Fibroblast of pulmonary artery (primary cell): ENCODE results near the gene STK10.

Experiments
- DNase-seq: peaks from one replicate; pipeline ENCODE4 v3.0.0-alpha.2; 2010; ENCODE audit warnings: low read depth
- H3K4me3 ChIP-seq: replicated peaks from 2 replicates; pipeline ENCODE4 v1.5.1; 2011; ENCODE audit warnings: low read depth, mild to moderate bottlenecking, control low read depth, low read length, moderate library complexity
- CTCF ChIP-seq: IDR thresholded peaks from 2 replicates; pipeline ENCODE4 v1.5.1; 2011; ENCODE audit warnings: mild to moderate bottlenecking, control low read depth, low read length, inconsistent platforms; ENCODE audit errors: missing control alignments

The STK10 gene

GRCh38 chr5:172064766-172065165, 123.3 kb downstream of the STK10 start:
- DNase-seq, result no peak
- no peak for TF ChIP-seq CTCF
- H3K4me3 ChIP-seq, result no peak overlapping the region

DNA sequence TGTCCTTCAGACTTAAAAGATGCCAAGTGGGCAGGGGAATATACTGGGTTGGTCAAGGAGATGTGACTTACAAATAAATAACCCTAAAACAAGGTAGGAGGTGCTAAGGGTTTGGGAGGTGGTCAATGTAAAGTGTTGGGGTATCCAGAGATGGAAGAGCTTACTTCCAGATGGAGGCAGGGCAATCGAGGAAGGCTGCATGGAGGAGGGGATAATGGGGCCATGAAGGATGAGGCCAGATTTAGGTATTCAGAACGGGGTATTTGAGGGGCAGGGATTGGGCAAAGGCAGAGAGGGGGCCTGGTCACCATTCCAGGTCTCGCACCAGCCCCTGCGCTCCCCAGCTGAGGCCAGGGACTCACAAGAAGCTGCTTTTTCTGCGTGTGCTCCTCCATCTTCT, 123.7 kb downstream of the STK10 start:
- TF ChIP-seq CTCF, result no peak
- DNase-seq, result no peak
- H3K4me3 ChIP-seq, result no peak overlapping the region

GRCh38 chr5:172063463-172064235, 124.4 kb downstream of the STK10 start:
- DNase-seq, result no peak
- TF ChIP-seq CTCF, result no peak
- H3K4me3 ChIP-seq, result no peak overlapping the region

DNA sequence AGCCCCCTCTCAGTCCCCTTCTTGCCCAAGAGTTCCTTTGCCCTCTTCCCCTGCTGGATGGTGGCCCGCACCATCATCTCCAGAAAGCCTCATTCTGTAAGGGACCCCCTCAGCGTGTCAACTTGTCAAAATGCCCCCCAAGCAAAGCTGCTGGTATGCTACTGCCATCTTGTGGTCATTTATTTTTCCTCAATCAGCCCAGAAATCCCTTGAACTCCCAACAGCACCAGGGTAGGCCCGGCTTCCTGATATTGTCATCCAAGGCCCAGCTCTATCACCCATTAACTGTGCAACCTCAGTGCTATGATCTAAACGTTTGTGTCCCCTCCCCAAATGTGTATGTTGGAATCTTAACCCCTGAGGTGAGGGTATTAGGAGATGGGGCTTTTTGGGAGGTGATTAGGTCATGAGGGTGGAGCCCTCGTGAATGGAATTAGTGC, 128.3 kb downstream of the STK10 start:
- peak; percentile 58 for TF ChIP-seq CTCF
- DNase-seq, result peak; percentile 44
- H3K4me3 ChIP-seq, result no peak overlapping the region

GRCh38 chr5:172058088-172058487, 129.9 kb downstream of the STK10 start:
- no peak for DNase-seq
- TF ChIP-seq CTCF, result no peak
- no peak overlapping the region for H3K4me3 ChIP-seq

DNA sequence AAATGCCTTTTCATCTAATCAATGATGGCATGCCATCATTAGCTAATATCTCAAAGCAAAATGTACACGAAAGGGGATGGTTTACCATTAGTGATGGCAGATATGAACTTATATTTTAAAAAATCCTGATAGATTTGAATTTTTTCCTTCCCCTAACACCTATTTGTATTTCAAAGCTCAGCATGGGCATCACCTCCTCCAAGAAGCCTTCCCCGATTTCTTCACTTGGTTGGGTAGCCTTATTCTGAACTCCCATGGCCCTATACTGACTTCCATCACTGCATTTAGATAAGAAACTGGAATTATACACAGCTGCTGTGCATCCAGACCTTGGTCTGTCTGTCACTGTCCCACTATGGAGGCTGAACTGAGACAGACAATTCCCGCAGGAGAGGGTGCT, 132.0 kb downstream of the STK10 start:
- no peak for DNase-seq
- no peak for TF ChIP-seq CTCF
- no peak overlapping the region for H3K4me3 ChIP-seq

GRCh38 chr5:172055421-172055820, 132.6 kb downstream of the STK10 start:
- TF ChIP-seq CTCF, result no peak
- no peak overlapping the region for H3K4me3 ChIP-seq
- DNase-seq, result no peak
